Measurements from ENCODE around the gene ADNP.
A peak's percentile ranks its signal among the peaks of the same experiment; 100 is the strongest.

Gene ADNP

DNA sequence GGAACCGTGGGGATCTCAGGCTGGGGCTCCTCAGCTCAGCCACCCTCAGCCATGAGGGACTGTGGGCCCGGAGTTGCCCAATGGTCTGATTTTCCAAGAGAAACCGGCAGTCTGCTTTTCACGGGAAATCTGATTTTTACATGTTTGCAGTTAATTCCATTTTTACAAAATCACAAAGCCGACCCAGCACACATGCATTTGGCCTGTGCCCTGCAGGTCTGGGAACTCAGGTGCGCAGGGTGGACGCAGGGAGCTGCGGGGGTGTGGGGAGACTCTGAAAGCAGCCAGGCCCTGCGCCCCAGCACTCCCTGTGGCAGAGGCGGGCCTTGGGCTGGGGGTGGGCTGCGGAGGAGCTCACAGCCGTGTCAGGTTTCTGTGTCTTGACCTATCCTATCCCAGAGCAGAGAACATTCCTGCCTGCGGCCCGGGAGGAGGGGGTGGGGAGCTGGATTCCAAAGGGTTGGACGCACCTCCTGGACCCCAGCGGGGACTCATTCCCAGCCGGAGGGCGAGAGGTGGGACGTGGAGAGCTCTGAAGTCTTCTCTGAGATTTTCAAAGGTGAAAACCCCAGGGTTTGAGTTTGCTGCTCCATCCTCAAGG, 60.6 kb downstream of the ADNP start:
- peaks cover 25% of the 10 kb centered on the region for H3K4me1 Mint-ChIP-seq

DNA sequence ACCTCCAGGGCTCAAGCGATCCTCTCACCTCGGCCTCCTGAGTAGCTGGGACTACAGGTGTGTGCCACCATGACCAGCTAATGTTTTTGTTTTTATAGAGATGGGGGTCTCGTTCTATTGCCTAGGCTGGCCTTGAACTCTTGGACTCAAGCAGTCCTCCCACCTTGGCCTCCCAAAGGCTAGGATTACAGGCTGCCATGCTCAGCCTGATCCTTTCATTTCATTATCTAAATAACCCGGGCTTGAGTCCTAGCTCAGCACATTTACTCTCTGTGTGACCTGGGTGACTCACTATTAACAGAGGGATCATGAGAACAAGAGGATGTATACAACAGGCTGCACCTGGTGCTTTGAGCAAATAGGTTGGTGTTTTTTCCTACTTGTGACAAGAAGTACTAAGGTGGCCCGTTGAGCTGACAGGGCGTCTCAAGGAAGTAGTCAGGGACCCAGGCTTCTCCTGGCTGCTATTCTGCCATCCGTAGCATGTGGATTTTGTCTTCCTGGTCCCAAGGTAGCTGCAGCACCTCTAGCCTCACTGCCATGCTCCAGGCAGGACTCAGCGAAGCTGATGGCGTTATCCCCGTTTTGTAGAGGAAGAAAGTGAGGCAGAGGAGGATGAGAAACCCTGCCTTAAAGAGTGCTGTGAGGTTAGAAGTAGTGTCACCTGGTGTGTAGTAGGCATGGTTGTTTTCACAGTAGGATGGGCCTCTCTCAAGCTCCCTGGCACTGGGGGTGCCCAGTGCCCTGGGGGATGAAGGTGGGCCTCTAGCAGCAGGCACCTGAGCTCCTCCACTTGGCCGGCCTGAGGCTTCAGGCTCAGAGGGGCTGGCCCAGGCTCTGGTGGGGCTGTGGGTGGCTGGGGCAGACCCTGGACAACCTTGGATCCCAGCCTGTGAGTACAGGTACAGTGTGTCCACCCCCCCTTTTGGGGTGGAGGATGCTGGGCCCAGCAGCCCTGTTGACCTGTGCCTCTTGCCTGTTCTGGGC, 62.4 kb downstream of the ADNP start:
- Mint-ChIP-seq H3K4me3 (peak overlapping the region in 1 of 3 experiments; percentile 48), H3K36me3 (ENCODE audit: low read depth) (no peaks in the 10 kb centered on the region), H3K27ac (peak overlapping the region in 2 of 3 experiments; percentile 44 to 57), H3K4me1 (peaks cover 21% of the 10 kb centered on the region), H3K27me3 (ENCODE audit: low read depth) (no peaks in the 10 kb centered on the region), H3K9me3 (no peaks in the 10 kb centered on the region)
- TF ChIP-seq CTCF (IDR thresholded peaks at IDR 0.05; ENCODE audit: unreplicated experiment in 3 of 3): no peak

More for the DNA sequence above, 60.6 kb downstream of the ADNP start:
- H3K4me3 Mint-ChIP-seq: peak overlapping the region; percentile 57 to 80 (median 74)
- H3K36me3 Mint-ChIP-seq (ENCODE audit: low read depth): no peaks in the 10 kb centered on the region
- H3K9me3 Mint-ChIP-seq: no peaks in the 10 kb centered on the region
- no peak for TF ChIP-seq CTCF (IDR thresholded peaks at IDR 0.05; ENCODE audit: unreplicated experiment in 3 of 3)
- no peaks in the 10 kb centered on the region for H3K27me3 Mint-ChIP-seq (ENCODE audit: low read depth)
- peak overlapping the region; percentile 53 to 91 (median 85) for H3K27ac Mint-ChIP-seq

DNA sequence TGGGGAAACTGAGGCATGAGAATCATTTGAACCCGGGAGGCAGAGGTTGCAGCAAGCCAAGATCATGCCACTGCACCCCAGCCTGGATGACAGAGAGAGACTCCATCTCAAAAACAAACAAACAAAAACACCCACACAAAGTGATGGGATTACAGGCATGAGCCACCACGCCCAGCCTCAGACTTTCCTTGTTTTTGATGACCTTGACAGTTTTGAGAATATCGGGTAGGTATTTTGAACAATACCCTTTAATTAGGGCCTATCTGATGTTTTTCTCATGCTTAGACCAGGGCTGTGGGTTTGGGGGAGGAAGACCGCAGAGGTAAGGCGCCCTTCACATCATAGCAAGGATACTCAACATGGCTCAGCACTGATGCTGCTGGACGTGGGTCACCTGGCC, 63.4 kb downstream of the ADNP start:
- no peak for TF ChIP-seq CTCF (IDR thresholded peaks at IDR 0.05; ENCODE audit: unreplicated experiment in 3 of 3)
- Mint-ChIP-seq H3K4me1 (peaks cover 15% of the 10 kb centered on the region), H3K27me3 (ENCODE audit: low read depth) (no peaks in the 10 kb centered on the region), H3K9me3 (no peaks in the 10 kb centered on the region), H3K4me3 (no peak overlapping the region), H3K36me3 (ENCODE audit: low read depth) (no peaks in the 10 kb centered on the region), H3K27ac (no peak overlapping the region)

DNA sequence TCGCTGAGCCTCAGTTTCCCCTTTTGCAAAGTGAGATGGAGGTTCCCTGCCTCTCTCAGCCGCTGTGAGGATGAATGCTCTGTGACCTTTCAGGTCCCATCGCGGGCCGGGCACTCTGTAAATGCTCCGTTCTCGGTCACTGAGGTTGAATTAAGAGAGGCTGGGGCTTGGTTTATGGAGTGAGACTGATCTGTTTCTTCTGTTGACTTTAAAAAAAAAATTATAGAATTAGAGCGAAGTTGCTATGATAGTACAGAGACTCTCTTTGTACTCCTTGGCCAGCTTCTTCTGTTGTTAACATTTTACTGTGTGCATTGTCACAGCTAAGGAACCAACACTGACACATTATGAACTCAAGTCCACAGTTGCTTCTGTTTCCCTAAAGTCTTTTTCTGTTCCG, 64.4 kb downstream of the ADNP start:
- H3K4me3 Mint-ChIP-seq: no peak overlapping the region
- no peak overlapping the region for H3K27ac Mint-ChIP-seq
- no peaks in the 10 kb centered on the region for H3K36me3 Mint-ChIP-seq (ENCODE audit: low read depth)
- H3K27me3 Mint-ChIP-seq (ENCODE audit: low read depth): peaks cover 6% of the 10 kb centered on the region
- no peak for TF ChIP-seq CTCF (IDR thresholded peaks at IDR 0.05; ENCODE audit: unreplicated experiment in 3 of 3)
- no peaks in the 10 kb centered on the region for H3K9me3 Mint-ChIP-seq
- H3K4me1 Mint-ChIP-seq: peaks cover 15% of the 10 kb centered on the region

DNA sequence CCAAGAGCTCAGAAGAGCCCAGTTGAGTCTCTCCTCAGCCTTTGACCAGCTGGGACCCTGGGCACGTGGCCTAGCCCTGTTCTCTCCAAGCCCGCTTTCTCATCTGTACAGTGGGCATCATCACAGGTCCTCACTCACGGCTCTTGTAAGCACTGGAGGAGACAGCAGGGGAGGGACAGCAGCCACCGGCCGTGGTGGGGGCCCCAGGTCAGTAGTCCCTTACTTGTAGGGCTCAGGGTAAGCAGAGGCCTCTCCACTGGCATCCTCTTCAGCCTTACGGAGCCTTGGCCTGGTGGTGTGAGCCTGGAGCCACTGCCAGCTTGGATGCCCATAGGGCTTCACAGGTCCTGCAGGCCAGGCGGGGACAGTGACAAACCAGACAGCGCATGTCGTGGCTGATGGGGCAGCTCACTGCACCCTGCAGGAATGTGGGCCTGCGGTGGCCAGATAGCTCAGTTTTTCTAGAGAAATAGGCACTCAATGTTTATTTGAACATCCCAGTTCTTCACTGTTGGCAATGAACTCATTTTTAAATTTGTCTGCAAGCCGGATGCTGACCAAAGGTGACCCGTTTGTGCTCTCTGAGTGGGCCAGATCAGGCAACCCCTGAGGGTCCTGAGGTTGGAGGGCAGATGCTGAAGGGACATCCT, 65.1 kb downstream of the ADNP start:
- Mint-ChIP-seq H3K36me3 (ENCODE audit: low read depth) (no peaks in the 10 kb centered on the region), H3K9me3 (no peaks in the 10 kb centered on the region), H3K27me3 (ENCODE audit: low read depth) (peaks cover 6% of the 10 kb centered on the region), H3K27ac (no peak overlapping the region), H3K4me3 (no peak overlapping the region), H3K4me1 (peaks cover 8% of the 10 kb centered on the region)
- TF ChIP-seq CTCF (IDR thresholded peaks at IDR 0.05; ENCODE audit: unreplicated experiment in 3 of 3): no peak
